OCI-LY3 (cell line): ENCODE data around the gene RXYLT1.

Experiments
- H2AFZ ChIP-seq: fragments of 200-600, 300-600 bp; shearing (Covaris generic); 2 replicates; pipeline ENCODE4 v1.6.0; 2014; ENCODE audit warnings: antibody characterized with exemption, low read depth, low read length
- H3K27ac ChIP-seq: fragments of 200-600, 300-600 bp; sonication (generic); 2 replicates; pipeline ENCODE4 v1.5.1; 2014; ENCODE audit warnings: mild to moderate bottlenecking, low read length, moderate library complexity, mixed read lengths
- H3K27me3 ChIP-seq: fragments of 200-600, 300-600 bp; sonication (generic); 2 replicates; pipeline ENCODE4 v1.6.1; 2014; ENCODE audit warnings: low read depth, low read length, mixed read lengths
- H3K36me3 ChIP-seq: fragments of 200-600, 300-600 bp; sonication (generic); replicated peaks from 2 replicates; pipeline ENCODE3; 2014; ENCODE audit warnings: low read depth, low read length, mixed read lengths
- H3K4me1 ChIP-seq: fragments of 300-600, 200-600 bp; sonication (generic); 2 replicates; pipeline ENCODE4 v1.6.1; 2014; ENCODE audit warnings: low read length, mixed read lengths
- H3K4me2 ChIP-seq: fragments of 200-600, 300-600 bp; sonication (generic); 2 replicates; pipeline ENCODE4 v1.6.1; 2014; ENCODE audit warnings: low read length, mixed read lengths
- H3K4me3 ChIP-seq: fragments of 300-600, 200-600 bp; sonication (generic); 2 replicates; pipeline ENCODE4 v1.5.1; 2014; ENCODE audit warnings: antibody characterized with exemption, mild to moderate bottlenecking, low read length, moderate library complexity
- H3K79me2 ChIP-seq: fragments of 300-600, 200-600 bp; shearing (Covaris generic); 2 replicates; pipeline ENCODE4 v1.6.1; 2014; ENCODE audit warnings: mild to moderate bottlenecking, low read length, mixed read lengths
- H3K9ac ChIP-seq: fragments of 300-600, 200-600 bp; shearing (Covaris generic); 2 replicates; pipeline ENCODE4 v1.6.0; 2014; ENCODE audit warnings: mild to moderate bottlenecking, low read length, moderate library complexity
- H3K9me3 ChIP-seq: fragments of 200-600, 300-600 bp; shearing (Covaris generic); 2 replicates; pipeline ENCODE4 v1.6.1; 2014; ENCODE audit warnings: low read length, mixed read lengths; ENCODE audit not compliant: insufficient read depth
- H4K20me1 ChIP-seq: fragments of 200-600, 300-600 bp; sonication (generic); 2 replicates; pipeline ENCODE4 v1.6.1; 2016; ENCODE audit warnings: low read length, mixed read lengths; ENCODE audit not compliant: insufficient read depth
- EZH2phosphoT487 ChIP-seq: fragments of 200-600 bp; shearing (Covaris generic); IDR thresholded peaks from 2 replicates; pipeline ENCODE4 v1.6.1; 2018; ENCODE audit warnings: antibody characterized with exemption, mixed run types, low read depth
- TF ChIP-seq, protein P1 (sequence below): fragments of 200-600, 300-600 bp; sonication (generic); IDR thresholded peaks from 2 replicates; pipeline ENCODE4 v1.5.1; 2014; ENCODE audit warnings: antibody characterized with exemption, low read length, low read depth

The RXYLT1 gene

DNA sequence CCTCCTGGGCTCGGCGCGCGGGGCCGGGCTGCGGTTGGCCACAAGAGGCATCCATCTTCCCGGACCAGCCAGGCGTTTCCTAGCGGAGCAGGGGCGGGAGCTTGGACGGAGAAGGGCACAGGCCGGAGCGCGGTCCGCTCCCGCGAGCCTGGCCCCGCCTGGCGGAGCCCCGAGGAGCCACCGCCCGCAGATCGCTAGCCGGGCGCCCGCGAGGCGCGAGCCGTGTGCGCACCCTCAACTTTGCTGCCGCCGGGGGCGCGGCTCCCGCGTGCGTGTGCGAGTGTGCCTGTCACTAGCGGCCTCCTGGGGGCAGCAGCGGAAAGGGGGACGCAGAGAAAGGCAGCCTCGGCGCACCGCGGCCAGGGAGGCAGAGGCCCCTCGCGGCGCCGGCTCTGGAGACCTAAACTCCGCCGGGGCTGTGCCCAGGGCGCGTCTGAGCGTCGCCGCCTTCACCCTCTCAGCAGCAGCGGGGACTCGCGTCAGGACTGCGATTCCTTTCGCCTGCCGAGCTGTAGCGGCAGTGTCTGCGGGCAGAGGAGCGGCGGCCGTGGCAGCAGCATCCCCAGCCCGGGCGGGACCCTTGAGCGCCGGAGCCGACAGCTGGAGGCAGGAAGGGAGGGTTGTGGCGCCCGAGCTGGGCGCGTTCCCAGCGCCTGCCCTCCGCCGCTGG lies 64.1 kb downstream of the RXYLT1 start:
- no peaks in the 10 kb centered on the region for H3K36me3 ChIP-seq
- TF ChIP-seq, protein P1, sequence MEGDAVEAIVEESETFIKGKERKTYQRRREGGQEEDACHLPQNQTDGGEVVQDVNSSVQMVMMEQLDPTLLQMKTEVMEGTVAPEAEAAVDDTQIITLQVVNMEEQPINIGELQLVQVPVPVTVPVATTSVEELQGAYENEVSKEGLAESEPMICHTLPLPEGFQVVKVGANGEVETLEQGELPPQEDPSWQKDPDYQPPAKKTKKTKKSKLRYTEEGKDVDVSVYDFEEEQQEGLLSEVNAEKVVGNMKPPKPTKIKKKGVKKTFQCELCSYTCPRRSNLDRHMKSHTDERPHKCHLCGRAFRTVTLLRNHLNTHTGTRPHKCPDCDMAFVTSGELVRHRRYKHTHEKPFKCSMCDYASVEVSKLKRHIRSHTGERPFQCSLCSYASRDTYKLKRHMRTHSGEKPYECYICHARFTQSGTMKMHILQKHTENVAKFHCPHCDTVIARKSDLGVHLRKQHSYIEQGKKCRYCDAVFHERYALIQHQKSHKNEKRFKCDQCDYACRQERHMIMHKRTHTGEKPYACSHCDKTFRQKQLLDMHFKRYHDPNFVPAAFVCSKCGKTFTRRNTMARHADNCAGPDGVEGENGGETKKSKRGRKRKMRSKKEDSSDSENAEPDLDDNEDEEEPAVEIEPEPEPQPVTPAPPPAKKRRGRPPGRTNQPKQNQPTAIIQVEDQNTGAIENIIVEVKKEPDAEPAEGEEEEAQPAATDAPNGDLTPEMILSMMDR: peak; percentile 87
- no peak for TF ChIP-seq EZH2phosphoT487
- peak overlapping the region; percentile 88 for H2AFZ ChIP-seq
- no peaks in the 10 kb centered on the region; the same call in 1 of the 2 replicates for H3K27me3 ChIP-seq
- no peaks in the 10 kb centered on the region for H3K9me3 ChIP-seq
- peak overlapping the region; percentile 77 for H3K9ac ChIP-seq
- H3K4me1 ChIP-seq: peaks cover 8% of the 10 kb centered on the region
- H3K79me2 ChIP-seq: no peaks in the 10 kb centered on the region
- H3K27ac ChIP-seq: peak overlapping the region; percentile 39
- no peaks in the 10 kb centered on the region for H4K20me1 ChIP-seq
- H3K4me3 ChIP-seq: peak overlapping the region; percentile 83
- H3K4me2 ChIP-seq: peak overlapping the region; percentile 81

- Histone ChIP-seq H3K9me3 (no peaks in the 10 kb centered on the region), H3K79me2 (no peaks in the 10 kb centered on the region), H3K27ac (peak within 1 kb of the TSS; percentile 39), H2AFZ (peak within 1 kb of the TSS; percentile 88), H3K36me3 (no peaks in the 10 kb centered on the region), H3K9ac (peak within 1 kb of the TSS; percentile 77), H3K4me3 (peak within 1 kb of the TSS; percentile 83), H3K4me1 (peaks cover 8% of the 10 kb centered on the region), H3K4me2 (peak within 1 kb of the TSS; percentile 81), H3K27me3 (no peaks in the 10 kb centered on the region; the same call in 1 of the 2 replicates), H4K20me1 (no peaks in the 10 kb centered on the region)
- TF ChIP-seq, protein P1: no peak
- TF ChIP-seq EZH2phosphoT487: no peak
These were observed 65.0 kb downstream of the RXYLT1 start, which contains the start of gene SRGAP1 for GRCh38 chr12:63844391-63845341. Gene SRGAP1, plus strand, starts transcription at chr12:63844700. Its CDS starts 117 bp downstream, at chr12:63844817.

DNA sequence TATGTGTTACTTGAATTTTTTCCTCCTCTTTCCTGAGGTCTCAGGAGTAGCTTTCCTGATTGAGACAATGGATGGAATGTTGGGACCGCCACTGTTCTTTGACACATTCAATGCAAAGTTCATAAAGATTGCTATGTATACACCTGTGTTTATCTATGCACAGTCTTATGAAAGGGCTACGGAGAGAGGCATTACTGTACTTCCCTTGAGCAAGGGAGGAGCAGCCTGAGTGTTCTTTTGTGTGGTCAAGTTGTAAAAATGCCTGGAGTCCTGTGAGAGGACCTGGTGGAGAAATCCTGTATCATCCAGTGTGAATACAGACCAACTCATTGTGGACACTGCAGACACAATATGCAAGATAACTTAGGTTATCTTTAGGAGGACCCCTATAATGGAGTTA lies 66.0 kb downstream of the RXYLT1 start:
- peak overlapping the region; percentile 81 for H3K4me2 ChIP-seq

More for the DNA sequence above, 66.0 kb downstream of the RXYLT1 start:
- peaks cover 8% of the 10 kb centered on the region for H3K4me1 ChIP-seq
- no peaks in the 10 kb centered on the region for H4K20me1 ChIP-seq
- H2AFZ ChIP-seq: no peak overlapping the region
- no peak for TF ChIP-seq EZH2phosphoT487
- TF ChIP-seq, protein P1: no peak
- no peaks in the 10 kb centered on the region; the same call in 1 of the 2 replicates for H3K27me3 ChIP-seq
- no peaks in the 10 kb centered on the region for H3K36me3 ChIP-seq
- H3K79me2 ChIP-seq: no peaks in the 10 kb centered on the region
- no peak overlapping the region for H3K9ac ChIP-seq
- no peaks in the 10 kb centered on the region for H3K9me3 ChIP-seq
- no peak overlapping the region for H3K4me3 ChIP-seq
- H3K27ac ChIP-seq: no peak overlapping the region
